HG03565 (cell line): ENCODE data around the gene GALNT13.

ENCODE experiments used
- ATAC-seq: cut with Tn5 transposase; IDR thresholded peaks from one replicate; pipeline ENCODE4 v1.9.1; 2021; ENCODE audit warnings: mild to moderate bottlenecking, moderate library complexity; ENCODE audit not compliant: unreplicated experiment

GALNT13 gene

GRCh38 chr2:154203902-154204301 lies 332.2 kb downstream of the GALNT13 start:
- no peak for ATAC-seq

GRCh38 chr2:154207288-154208047 lies 335.7 kb downstream of the GALNT13 start:
- no peak for ATAC-seq

- no peak for ATAC-seq
These were observed 352.0 kb downstream of the GALNT13 start for GRCh38 chr2:154223726-154224125.

- ATAC-seq, result no peak
These were observed 355.2 kb downstream of the GALNT13 start for GRCh38 chr2:154226931-154227330.

GRCh38 chr2:154228566-154229280 lies 357.0 kb downstream of the GALNT13 start:
- no peak for ATAC-seq

GRCh38 chr2:154229966-154230365 lies 358.2 kb downstream of the GALNT13 start:
- ATAC-seq, result no peak

GRCh38 chr2:154231021-154231420 lies 359.3 kb downstream of the GALNT13 start:
- no peak for ATAC-seq

GRCh38 chr2:154233231-154233630 lies 361.5 kb downstream of the GALNT13 start:
- no peak for ATAC-seq

- ATAC-seq, result no peak
These were observed 366.5 kb downstream of the GALNT13 start for GRCh38 chr2:154238252-154238651.

GRCh38 chr2:154240316-154240715 lies 368.6 kb downstream of the GALNT13 start:
- no peak for ATAC-seq

GRCh38 chr2:154240921-154241379 lies 369.2 kb downstream of the GALNT13 start:
- ATAC-seq, result no peak

GRCh38 chr2:154242687-154243086 lies 371.0 kb downstream of the GALNT13 start:
- ATAC-seq, result no peak

- no peak for ATAC-seq
These were observed 372.0 kb downstream of the GALNT13 start for GRCh38 chr2:154243685-154244084.

- no peak for ATAC-seq
These were observed 373.2 kb downstream of the GALNT13 start for GRCh38 chr2:154244932-154245331.

- no peak for ATAC-seq
These were observed 375.8 kb downstream of the GALNT13 start for GRCh38 chr2:154247503-154247902.

GRCh38 chr2:154256136-154256535 lies 384.4 kb downstream of the GALNT13 start:
- ATAC-seq, result no peak

- ATAC-seq, result no peak
These were observed 387.3 kb downstream of the GALNT13 start for GRCh38 chr2:154259030-154259429.

GRCh38 chr2:154261473-154262027 lies 389.8 kb downstream of the GALNT13 start:
- ATAC-seq, result no peak

GRCh38 chr2:154263206-154263605 lies 391.5 kb downstream of the GALNT13 start:
- no peak for ATAC-seq

GRCh38 chr2:154264024-154264423 lies 392.3 kb downstream of the GALNT13 start:
- no peak for ATAC-seq

GRCh38 chr2:154267983-154268382 lies 396.3 kb downstream of the GALNT13 start:
- ATAC-seq, result no peak

GRCh38 chr2:154280543-154280942 lies 408.8 kb downstream of the GALNT13 start:
- ATAC-seq, result no peak
